ENCODE data around the gene PRUNE2. TPM values are rescaled to one million over a fixed set of nuclear protein-coding genes. Genes with fewer than 3 reads are reported as not detected.

The PRUNE2 gene
- total RNA-seq, 2 donors from 2014 or later = 12.1 to 90.0 TPM

GRCh38 chr9:76646249-76646648, 259.7 kb downstream of the PRUNE2 start:
- Histone ChIP-seq H3K27ac (no peak overlapping the region), H3K4me1 (peaks cover 1% of the 10 kb centered on the region), H3K4me3 (no peak overlapping the region), H3K9ac (ENCODE audit: low read depth in 2 of 2, low read length in 2 of 2) (no peak overlapping the region), H3K9me3 (no peaks in the 10 kb centered on the region), H3K27me3 (no peaks in the 10 kb centered on the region), H3K36me3 (no peaks in the 10 kb centered on the region)
- intact Hi-C loops (cut with DNase I) = no loop called here
- peak; percentile 87 for DNase-seq
- no peak for TF ChIP-seq CTCF (IDR thresholded peaks at IDR 0.05)

GRCh38 chr9:76644647-76645250, 261.2 kb downstream of the PRUNE2 start:
- Histone ChIP-seq H3K36me3 (no peaks in the 10 kb centered on the region), H3K9ac (ENCODE audit: low read depth in 2 of 2, low read length in 2 of 2) (no peak overlapping the region), H3K4me3 (no peak overlapping the region), H3K27ac (no peak overlapping the region), H3K4me1 (no peaks in the 10 kb centered on the region), H3K9me3 (no peaks in the 10 kb centered on the region), H3K27me3 (no peaks in the 10 kb centered on the region)
- no peak for TF ChIP-seq CTCF (IDR thresholded peaks at IDR 0.05)
- intact Hi-C loops (cut with DNase I) = no loop called here
- DNase-seq = no peak

- TF ChIP-seq CTCF (IDR thresholded peaks at IDR 0.05) = no peak
- H3K27ac ChIP-seq = no peak overlapping the region
- H3K9ac ChIP-seq (ENCODE audit: low read depth in 2 of 2, low read length in 2 of 2) = no peak overlapping the region
- H3K36me3 ChIP-seq = no peaks in the 10 kb centered on the region
- H3K9me3 ChIP-seq = no peaks in the 10 kb centered on the region
- H3K27me3 ChIP-seq = no peaks in the 10 kb centered on the region
- no peak for DNase-seq
- H3K4me1 ChIP-seq = no peaks in the 10 kb centered on the region
- intact Hi-C loops (cut with DNase I) = no loop called here
- no peak overlapping the region for H3K4me3 ChIP-seq
These were observed 261.7 kb downstream of the PRUNE2 start for GRCh38 chr9:76644171-76644570.

GRCh38 chr9:76643399-76644117, 262.4 kb downstream of the PRUNE2 start:
- Histone ChIP-seq H3K4me3 (no peak overlapping the region), H3K9me3 (no peaks in the 10 kb centered on the region), H3K27ac (no peak overlapping the region), H3K36me3 (no peaks in the 10 kb centered on the region), H3K4me1 (no peaks in the 10 kb centered on the region), H3K27me3 (no peaks in the 10 kb centered on the region), H3K9ac (ENCODE audit: low read depth in 2 of 2, low read length in 2 of 2) (no peak overlapping the region)
- TF ChIP-seq CTCF (IDR thresholded peaks at IDR 0.05) = no peak
- DNase-seq = no peak
- intact Hi-C loops (cut with DNase I) = no loop called here

- TF ChIP-seq CTCF (IDR thresholded peaks at IDR 0.05) = no peak
- no peak for DNase-seq
- Histone ChIP-seq H3K4me3 (no peak overlapping the region), H3K27me3 (no peaks in the 10 kb centered on the region), H3K9ac (ENCODE audit: low read depth in 2 of 2, low read length in 2 of 2) (no peak overlapping the region), H3K36me3 (no peaks in the 10 kb centered on the region), H3K4me1 (no peaks in the 10 kb centered on the region), H3K9me3 (no peaks in the 10 kb centered on the region), H3K27ac (no peak overlapping the region)
- intact Hi-C loops (cut with DNase I) = no loop called here
These were observed 263.2 kb downstream of the PRUNE2 start for GRCh38 chr9:76642701-76643209.
